HepG2 (cell line): ENCODE results near the gene S100A7. TPM values are rescaled to one million over a fixed set of nuclear protein-coding genes. Genes with fewer than 3 reads are reported as not detected.
A peak's percentile ranks its signal among the peaks of the same experiment; 100 is the strongest.

ENCODE experiments used
- AGO1 ChIP-seq: fragments of 200-400 bp; formaldehyde crosslinking; IDR thresholded peaks from 2 replicates; pipeline ENCODE4 v1.6.1; 2017; ENCODE audit warnings: mild to moderate bottlenecking, low read depth, low read length, moderate library complexity; ENCODE audit not compliant: poor library complexity, severe bottlenecking
- AHDC1 ChIP-seq: sonication (generic); formaldehyde crosslinking; IDR thresholded peaks from 2 replicates; pipeline ENCODE4 v1.5.1; 2020; ENCODE audit warnings: mild to moderate bottlenecking, missing genetic modification reagents, borderline replicate concordance
- ATF5 ChIP-seq: sonication (generic); formaldehyde crosslinking; IDR thresholded peaks from 2 replicates; pipeline ENCODE4 v1.4.0; 2020; ENCODE audit warnings: mild to moderate bottlenecking, low read depth, missing genetic modification reagents
- ETV5 ChIP-seq: IDR thresholded peaks from 2 replicates; pipeline ENCODE4 v1.6.1; 2018; ENCODE audit warnings: missing biosample characterization, missing genetic modification reagents, inconsistent platforms, borderline replicate concordance
- FOXO1 ChIP-seq: sonication (generic); formaldehyde crosslinking; IDR thresholded peaks from 2 replicates; pipeline ENCODE4 v1.4.0; 2020; ENCODE audit warnings: missing genetic modification reagents
- RAD21 ChIP-seq: fragments of 450-650 bp; formaldehyde crosslinking; IDR thresholded peaks from 2 replicates; pipeline ENCODE4 v1.5.0; 2020; ENCODE audit warnings: mild to moderate bottlenecking
- RFX3 ChIP-seq: IDR thresholded peaks from 2 replicates; pipeline ENCODE4 v1.6.1; 2016; ENCODE audit warnings: missing biosample characterization, missing genetic modification reagents
- RNF2 ChIP-seq: fragments of 450-650 bp; conservative IDR thresholded peaks from 2 replicates; pipeline ENCODE4 v1.6.1; 2016; ENCODE audit warnings: low read depth
- RORA ChIP-seq: sonication (generic); formaldehyde crosslinking; IDR thresholded peaks from 2 replicates; pipeline ENCODE4 v1.5.0; 2020; ENCODE audit warnings: mild to moderate bottlenecking, missing genetic modification reagents, moderate library complexity
- THAP7 ChIP-seq: sonication (generic); formaldehyde crosslinking; IDR thresholded peaks from 2 replicates; pipeline ENCODE4 v1.8.1; 2023; ENCODE audit warnings: mild to moderate bottlenecking, missing genetic modification reagents
- ZNF121 ChIP-seq: sonication (generic); formaldehyde crosslinking; IDR thresholded peaks from 2 replicates; pipeline ENCODE4 v1.5.0; 2020; ENCODE audit warnings: mild to moderate bottlenecking, missing genetic modification reagents
- ZNF329 ChIP-seq: sonication (generic); formaldehyde crosslinking; IDR thresholded peaks from 2 replicates; pipeline ENCODE4 v1.9.0; 2021; ENCODE audit warnings: low read depth, mild to moderate bottlenecking, missing genetic modification reagents
- ZNF343 ChIP-seq: sonication (generic); formaldehyde crosslinking; IDR thresholded peaks from 2 replicates; pipeline ENCODE4 v1.4.0; 2020; ENCODE audit warnings: mild to moderate bottlenecking, missing genetic modification reagents
- ZNF430 ChIP-seq: sonication (generic); formaldehyde crosslinking; IDR thresholded peaks from 2 replicates; pipeline ENCODE4 v1.9.0; 2021; ENCODE audit warnings: mild to moderate bottlenecking, missing genetic modification reagents
- ZNF543 ChIP-seq: sonication (generic); formaldehyde crosslinking; IDR thresholded peaks from 2 replicates; pipeline ENCODE4 v1.4.0; 2020; ENCODE audit warnings: mild to moderate bottlenecking, missing genetic modification reagents
- ZNF737 ChIP-seq: sonication (generic); formaldehyde crosslinking; IDR thresholded peaks from 2 replicates; pipeline ENCODE4 v1.5.0; 2020; ENCODE audit warnings: missing genetic modification reagents, mild to moderate bottlenecking, borderline replicate concordance
- ZNF83 ChIP-seq: sonication (generic); formaldehyde crosslinking; IDR thresholded peaks from 2 replicates; pipeline ENCODE4 v1.4.0; 2020; ENCODE audit warnings: missing genetic modification reagents, mild to moderate bottlenecking, borderline replicate concordance
- polyA plus RNA-seq, 8 experiments: library from polyadenylated mRNA; depleted of rRNA in 3 of 8; stranded (reverse) in 7 of 8; unstranded in 1 of 8; fragments of >200 nt; fragmentation: Illumina TruSeq in 4 of 8; extraction: Trizol in 4 of 8; gene quantifications; 2 replicates each; pipeline versions ENCODE4 v1.2.1 to v1.2.3, GENCODE V29; 2011 to 2016; ENCODE audit warnings: low read depth in 4 of 8, missing spikeins in 1 of 8, mixed read lengths in 1 of 8; ENCODE audit not compliant: insufficient read depth in 1 of 8
- total RNA-seq, 5 experiments: library from RNA; depleted of rRNA; stranded (reverse); fragments of >200 nt; fragmentation: Illumina TruSeq; extraction: Trizol; gene quantifications; 2 replicates each; pipeline ENCODE4 v1.2.3, GENCODE V29; 2016; ENCODE audit warnings: low read depth in 1 of 5
- TF ChIP-seq, protein P1 (sequence below): sonication (generic); formaldehyde crosslinking; IDR thresholded peaks from 2 replicates; pipeline ENCODE4 v1.4.0; 2020; ENCODE audit warnings: low read depth, mild to moderate bottlenecking, missing genetic modification reagents
- TF ChIP-seq, protein P2 (sequence below): sonication (generic); formaldehyde crosslinking; IDR thresholded peaks from 2 replicates; pipeline ENCODE4 v1.4.0; 2020; ENCODE audit warnings: missing genetic modification reagents, mild to moderate bottlenecking, borderline replicate concordance

S100A7 gene
- total and polyA plus RNA-seq, 2 of the 13 experiments (the other 11 are each of a cell fraction or from before 2014, with no cell fraction given) = not detected

DNA sequence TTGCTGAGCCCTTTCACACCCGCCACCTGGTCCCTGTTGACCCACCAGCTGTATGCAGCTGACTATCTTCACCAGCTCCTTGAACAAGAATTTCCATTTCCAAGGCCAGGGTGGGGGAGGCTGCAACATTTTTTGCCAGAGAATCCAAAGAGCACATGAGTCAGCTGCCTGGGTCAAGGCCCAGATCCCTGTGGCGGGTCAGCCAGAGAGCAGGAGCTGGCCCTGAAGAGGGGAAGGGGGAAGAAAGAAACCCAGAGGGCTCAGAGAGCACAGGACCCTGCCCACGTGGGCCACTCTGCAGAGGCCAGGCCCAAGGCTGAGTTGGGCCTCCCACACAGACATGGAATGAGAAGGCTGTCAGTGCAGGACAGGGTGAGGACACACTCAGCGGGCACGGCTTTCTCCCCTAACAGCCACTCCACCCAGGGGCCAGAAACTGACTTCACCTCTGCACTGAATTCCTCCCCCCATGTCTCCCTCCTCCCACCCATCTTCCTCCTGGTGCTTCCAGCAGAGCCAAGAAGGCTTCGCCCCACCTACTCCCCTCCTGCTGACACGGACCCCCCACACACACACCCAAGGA lies 46.5 kb upstream of the S100A7 start (continued):
- TF ChIP-seq, protein P1, sequence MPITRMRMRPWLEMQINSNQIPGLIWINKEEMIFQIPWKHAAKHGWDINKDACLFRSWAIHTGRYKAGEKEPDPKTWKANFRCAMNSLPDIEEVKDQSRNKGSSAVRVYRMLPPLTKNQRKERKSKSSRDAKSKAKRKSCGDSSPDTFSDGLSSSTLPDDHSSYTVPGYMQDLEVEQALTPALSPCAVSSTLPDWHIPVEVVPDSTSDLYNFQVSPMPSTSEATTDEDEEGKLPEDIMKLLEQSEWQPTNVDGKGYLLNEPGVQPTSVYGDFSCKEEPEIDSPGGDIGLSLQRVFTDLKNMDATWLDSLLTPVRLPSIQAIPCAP (CRISPR knock-in tag) = no peak
- no peak for TF ChIP-seq ZNF430 (CRISPR knock-in tag)
- no peak for TF ChIP-seq ZNF737 (CRISPR knock-in tag)
- no peak for TF ChIP-seq ZNF343 (CRISPR knock-in tag)
- TF ChIP-seq RNF2 = no peak
- no peak for TF ChIP-seq ZNF83 (CRISPR knock-in tag)
- TF ChIP-seq RFX3 = no peak
- no peak for TF ChIP-seq THAP7 (CRISPR knock-in tag)
- TF ChIP-seq ZNF329 (CRISPR knock-in tag) = no peak
- TF ChIP-seq FOXO1 (CRISPR knock-in tag) = no peak
- TF ChIP-seq AHDC1 (CRISPR knock-in tag) = peak; percentile 28; the same call in 1 of the 2 replicates
- no peak for TF ChIP-seq RORA
- peak; percentile 20; the same call in 1 of the 2 replicates for TF ChIP-seq ETV5 (CRISPR knock-in tag)
- TF ChIP-seq RAD21 (CRISPR knock-in tag) = no peak
- no peak for TF ChIP-seq ATF5 (CRISPR knock-in tag)
- TF ChIP-seq ZNF121 (CRISPR knock-in tag) = no peak
- TF ChIP-seq, protein P2, sequence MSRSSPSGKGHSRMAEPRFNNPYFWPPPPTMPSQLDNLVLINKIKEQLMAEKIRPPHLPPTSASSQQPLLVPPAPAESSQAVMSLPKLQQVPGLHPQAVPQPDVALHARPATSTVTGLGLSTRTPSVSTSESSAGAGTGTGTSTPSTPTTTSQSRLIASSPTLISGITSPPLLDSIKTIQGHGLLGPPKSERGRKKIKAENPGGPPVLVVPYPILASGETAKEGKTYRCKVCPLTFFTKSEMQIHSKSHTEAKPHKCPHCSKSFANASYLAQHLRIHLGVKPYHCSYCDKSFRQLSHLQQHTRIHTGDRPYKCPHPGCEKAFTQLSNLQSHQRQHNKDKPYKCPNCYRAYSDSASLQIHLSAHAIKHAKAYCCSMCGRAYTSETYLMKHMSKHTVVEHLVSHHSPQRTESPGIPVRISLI (CRISPR knock-in tag) = 0 out of 2 replicates have a peak, but pooled peaks have one; percentile 18
- TF ChIP-seq ZNF543 = 0 out of 2 replicates have a peak, but pooled peaks have one; percentile 25
- TF ChIP-seq AGO1 = no peak
